ENCODE results near the gene SLC52A1.

Gene SLC52A1

GRCh38 chr17:5043524-5043923 lies 8.3 kb upstream of the SLC52A1 start:
- Histone ChIP-seq H3K9me2 (replicated peaks; ENCODE audit: insufficient read depth, low read length) (no peaks in the 10 kb centered on the region), H3K9me3 (replicated peaks; ENCODE audit: insufficient read depth, low read length) (no peaks in the 10 kb centered on the region), H2AFZ (ENCODE audit: low read length) (no peak overlapping the region), H3K4me1 (ENCODE audit: low read length) (no peaks in the 10 kb centered on the region), H4K20me1 (ENCODE audit: insufficient read depth, low read length) (no peaks in the 10 kb centered on the region), H3K27ac (ENCODE audit: low read length) (no peak overlapping the region), H3K4me2 (ENCODE audit: low read depth, low read length) (no peak overlapping the region), H3K4me3 (ENCODE audit: low read length) (no peak overlapping the region), H3K79me2 (ENCODE audit: low read length) (no peaks in the 10 kb centered on the region), H3K27me3 (replicated peaks; ENCODE audit: insufficient read depth, low read length) (no peaks in the 10 kb centered on the region), H3K9ac (ENCODE audit: low read length) (no peak overlapping the region), H3F3A (ENCODE audit: insufficient read depth, low read length) (no peaks in the 10 kb centered on the region), H3K36me3 (replicated peaks; ENCODE audit: insufficient read depth, low read length) (no peaks in the 10 kb centered on the region)
- TF ChIP-seq EZH2phosphoT487 (IDR thresholded peaks at IDR 0.05; ENCODE audit: low read length) (no peak), EZH2 (optimal IDR thresholded peaks at IDR 0.05; ENCODE audit: low read depth, low read length) (no peak), CTCF (IDR thresholded peaks at IDR 0.05; ENCODE audit: low read length) (no peak)
- no peak for DNase-seq

- no peaks in the 10 kb centered on the region for H3K79me2 ChIP-seq (ENCODE audit: low read length)
Measured at GRCh38 chr17:5042157-5043022, 7.2 kb upstream of the SLC52A1 start.

GRCh38 chr17:5034651-5035050 lies 575 bp downstream of the SLC52A1 start:
- no peak overlapping the region for H3K4me3 ChIP-seq (ENCODE audit: low read length)
- no peaks in the 10 kb centered on the region for H3K36me3 ChIP-seq (replicated peaks; ENCODE audit: insufficient read depth, low read length)
- no peaks in the 10 kb centered on the region for H3K79me2 ChIP-seq (ENCODE audit: low read length)
- no peaks in the 10 kb centered on the region for H3K27me3 ChIP-seq (replicated peaks; ENCODE audit: insufficient read depth, low read length)
- peaks cover 9% of the 10 kb centered on the region; the same call in 1 of the 2 replicates for H3K4me1 ChIP-seq (ENCODE audit: low read length)
- H3K9me3 ChIP-seq (replicated peaks; ENCODE audit: insufficient read depth, low read length), result no peaks in the 10 kb centered on the region
- no peak for DNase-seq
- no peak overlapping the region for H3K9ac ChIP-seq (ENCODE audit: low read length)
- TF ChIP-seq EZH2phosphoT487 (IDR thresholded peaks at IDR 0.05; ENCODE audit: low read length), result no peak
- no peak for TF ChIP-seq CTCF (IDR thresholded peaks at IDR 0.05; ENCODE audit: low read length)
- TF ChIP-seq EZH2 (optimal IDR thresholded peaks at IDR 0.05; ENCODE audit: low read depth, low read length), result no peak
- no peak overlapping the region for H3K27ac ChIP-seq (ENCODE audit: low read length)
- H2AFZ ChIP-seq (ENCODE audit: low read length), result no peak overlapping the region
- no peaks in the 10 kb centered on the region for H3K9me2 ChIP-seq (replicated peaks; ENCODE audit: insufficient read depth, low read length)
- peaks cover 8% of the 10 kb centered on the region for H3F3A ChIP-seq (ENCODE audit: insufficient read depth, low read length)
- H4K20me1 ChIP-seq (ENCODE audit: insufficient read depth, low read length), result no peaks in the 10 kb centered on the region
- no peak overlapping the region for H3K4me2 ChIP-seq (ENCODE audit: low read depth, low read length)

More at GRCh38 chr17:5042157-5043022, 7.2 kb upstream of the SLC52A1 start:
- no peak overlapping the region for H3K4me3 ChIP-seq (ENCODE audit: low read length)
- H3K9ac ChIP-seq (ENCODE audit: low read length), result no peak overlapping the region
- H4K20me1 ChIP-seq (ENCODE audit: insufficient read depth, low read length), result no peaks in the 10 kb centered on the region
- no peaks in the 10 kb centered on the region for H3K4me1 ChIP-seq (ENCODE audit: low read length)
- H3K9me3 ChIP-seq (replicated peaks; ENCODE audit: insufficient read depth, low read length), result no peaks in the 10 kb centered on the region
- H2AFZ ChIP-seq (ENCODE audit: low read length), result no peak overlapping the region
- H3K27ac ChIP-seq (ENCODE audit: low read length), result no peak overlapping the region
- TF ChIP-seq CTCF (IDR thresholded peaks at IDR 0.05; ENCODE audit: low read length) (no peak), EZH2 (optimal IDR thresholded peaks at IDR 0.05; ENCODE audit: low read depth, low read length) (no peak), EZH2phosphoT487 (IDR thresholded peaks at IDR 0.05; ENCODE audit: low read length) (no peak)
- no peaks in the 10 kb centered on the region for H3F3A ChIP-seq (ENCODE audit: insufficient read depth, low read length)
- DNase-seq, result no peak
- H3K9me2 ChIP-seq (replicated peaks; ENCODE audit: insufficient read depth, low read length), result no peaks in the 10 kb centered on the region
- no peaks in the 10 kb centered on the region for H3K36me3 ChIP-seq (replicated peaks; ENCODE audit: insufficient read depth, low read length)
- no peak overlapping the region for H3K4me2 ChIP-seq (ENCODE audit: low read depth, low read length)
- no peaks in the 10 kb centered on the region for H3K27me3 ChIP-seq (replicated peaks; ENCODE audit: insufficient read depth, low read length)
